Activated CD4-positive, alpha-beta T cell treated with anti-CD3 and anti-CD28 coated beads, Interleukin-2, Interleukin-4, amounts not matched to agents 100 ng/mL and 50 ng/mL, durations not matched to agents 16 hours and 8 hours (primary cell): ENCODE results near the gene NFATC2.
"Not testable (repeated sequence)": the region's sequence is repeated elsewhere in the genome, so short reads cannot be mapped to it uniquely, and the experiment has no call there.

Experiments used
- DNase-seq: peaks from one replicate; pipeline ENCODE4 v3.0.0-alpha.2; 2020; ENCODE audit warnings: low spot score

NFATC2 gene

GRCh38 chr20:51542571-51543421, at the start of gene NFATC2:
NFATC2 (minus strand) TSS chr20:51542719; CDS start chr20:51542499, 220 bp downstream.
- peak; percentile 43 for DNase-seq

GRCh38 chr20:51591871-51592270, 49.4 kb upstream of the NFATC2 start:
- DNase-seq, result no peak

- DNase-seq, result no peak
Measured at GRCh38 chr20:51588762-51589161, 46.2 kb upstream of the NFATC2 start.

DNA sequence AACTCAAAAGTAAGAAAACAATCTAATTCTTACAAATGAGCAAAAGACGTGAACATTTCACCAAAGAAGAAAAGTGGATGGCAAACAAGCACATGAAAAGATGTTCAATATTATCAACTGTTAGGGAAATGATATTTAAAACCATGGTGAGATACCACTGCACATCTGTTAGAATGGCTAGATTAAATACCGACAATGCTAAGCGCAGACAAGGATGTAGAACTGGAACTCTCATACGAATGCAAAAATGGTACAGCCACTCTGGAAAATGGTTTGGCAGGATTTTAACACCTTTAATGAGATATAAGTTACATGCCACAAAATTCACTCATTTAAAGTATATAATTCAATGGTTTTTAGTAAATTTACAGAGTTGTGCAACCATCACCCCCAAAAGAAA, 44.6 kb upstream of the NFATC2 start:
- DNase-seq, result no peak

- DNase-seq, result no peak
Measured at GRCh38 chr20:51586005-51586440, 43.5 kb upstream of the NFATC2 start.

- DNase-seq, result no peak
Measured at GRCh38 chr20:51585148-51585547, 42.6 kb upstream of the NFATC2 start.

DNA sequence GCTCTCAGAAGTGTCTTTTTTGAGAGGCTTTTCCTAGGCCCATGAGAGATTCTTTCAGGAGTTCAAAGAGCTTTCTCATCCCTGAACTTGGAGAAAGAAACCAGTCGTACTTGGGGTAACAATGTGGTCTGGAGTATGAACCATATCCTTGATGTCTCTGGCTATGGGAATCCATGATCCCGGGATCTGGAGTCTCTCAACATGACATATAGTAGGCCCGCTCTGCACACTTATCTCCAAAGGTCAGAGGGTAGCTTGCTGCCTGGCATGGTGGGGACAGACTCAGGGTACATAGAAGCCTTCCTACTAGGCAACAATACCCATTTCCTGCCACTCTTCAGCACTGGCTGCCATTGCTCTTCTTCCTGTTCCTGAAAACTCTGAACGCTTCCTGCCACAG, 42.2 kb upstream of the NFATC2 start:
- DNase-seq, result no peak

GRCh38 chr20:51584116-51584515, 41.6 kb upstream of the NFATC2 start:
- no peak for DNase-seq

- no peak for DNase-seq
Measured at GRCh38 chr20:51583499-51583898, 41.0 kb upstream of the NFATC2 start.

DNA sequence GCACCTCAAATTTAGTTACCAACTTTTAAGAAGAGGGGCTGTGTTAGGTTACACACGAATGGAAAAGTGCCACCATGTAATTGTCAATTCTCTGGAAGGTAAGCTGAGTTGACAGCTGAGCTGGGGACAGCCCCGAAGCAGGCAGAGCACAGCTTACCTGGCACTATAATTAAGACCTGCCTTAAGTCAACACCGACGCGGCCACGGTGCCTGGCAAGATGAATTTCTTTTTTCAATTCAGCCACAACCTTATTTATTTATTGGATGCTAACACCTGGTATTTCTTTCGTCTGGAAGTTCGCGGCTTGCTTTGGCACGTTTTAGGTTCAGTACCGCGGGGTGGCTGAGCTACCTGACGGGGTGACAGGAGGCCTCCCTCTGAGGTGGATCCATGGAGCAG, 40.6 kb upstream of the NFATC2 start:
- no peak for DNase-seq

GRCh38 chr20:51581571-51581970, 39.1 kb upstream of the NFATC2 start:
- DNase-seq, result no peak

- no peak for DNase-seq
Measured at GRCh38 chr20:51579137-51579536, 36.6 kb upstream of the NFATC2 start.

- DNase-seq, result no peak
Measured at GRCh38 chr20:51578145-51578459, 35.6 kb upstream of the NFATC2 start.

GRCh38 chr20:51577432-51578144, 35.1 kb upstream of the NFATC2 start:
- no peak for DNase-seq

GRCh38 chr20:51575486-51575885, 33.0 kb upstream of the NFATC2 start:
- no peak for DNase-seq

DNA sequence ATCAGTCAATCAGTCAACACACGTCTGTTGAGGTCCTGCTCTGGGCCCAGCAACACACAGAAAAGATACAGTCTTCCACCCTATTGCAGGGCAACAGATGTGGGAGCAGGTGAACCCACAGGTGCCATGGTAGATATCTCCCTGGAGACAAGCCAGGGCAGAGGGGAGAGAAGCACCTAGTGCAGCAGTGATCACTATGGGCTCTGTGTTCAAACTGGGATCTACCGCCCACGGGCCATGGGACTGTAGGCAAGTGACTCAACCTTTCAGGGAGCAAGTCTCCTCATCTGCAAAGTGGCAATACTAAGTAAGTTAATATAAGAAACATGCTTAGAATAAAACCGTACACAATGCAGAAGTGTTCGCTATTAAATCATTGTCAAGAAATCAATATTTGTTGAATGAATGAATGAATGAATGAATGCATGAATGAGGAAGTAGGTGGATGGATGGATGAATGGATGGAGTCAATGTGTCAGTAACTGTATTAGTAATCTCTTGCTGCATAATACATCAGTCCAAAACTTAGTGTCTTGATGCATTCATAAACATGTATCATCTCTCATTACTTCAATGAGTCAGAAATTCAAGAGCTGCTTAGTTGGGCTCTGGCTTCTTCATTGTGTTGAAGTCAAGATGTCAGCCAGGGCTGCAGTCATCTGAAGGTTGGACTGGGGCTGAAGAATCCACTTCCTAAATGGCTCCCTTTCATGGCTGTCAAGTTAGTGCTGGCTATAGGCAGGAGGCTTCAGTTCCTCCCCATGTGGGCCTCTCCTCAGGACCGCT, 31.9 kb upstream of the NFATC2 start:
- DNase-seq, result no peak

DNA sequence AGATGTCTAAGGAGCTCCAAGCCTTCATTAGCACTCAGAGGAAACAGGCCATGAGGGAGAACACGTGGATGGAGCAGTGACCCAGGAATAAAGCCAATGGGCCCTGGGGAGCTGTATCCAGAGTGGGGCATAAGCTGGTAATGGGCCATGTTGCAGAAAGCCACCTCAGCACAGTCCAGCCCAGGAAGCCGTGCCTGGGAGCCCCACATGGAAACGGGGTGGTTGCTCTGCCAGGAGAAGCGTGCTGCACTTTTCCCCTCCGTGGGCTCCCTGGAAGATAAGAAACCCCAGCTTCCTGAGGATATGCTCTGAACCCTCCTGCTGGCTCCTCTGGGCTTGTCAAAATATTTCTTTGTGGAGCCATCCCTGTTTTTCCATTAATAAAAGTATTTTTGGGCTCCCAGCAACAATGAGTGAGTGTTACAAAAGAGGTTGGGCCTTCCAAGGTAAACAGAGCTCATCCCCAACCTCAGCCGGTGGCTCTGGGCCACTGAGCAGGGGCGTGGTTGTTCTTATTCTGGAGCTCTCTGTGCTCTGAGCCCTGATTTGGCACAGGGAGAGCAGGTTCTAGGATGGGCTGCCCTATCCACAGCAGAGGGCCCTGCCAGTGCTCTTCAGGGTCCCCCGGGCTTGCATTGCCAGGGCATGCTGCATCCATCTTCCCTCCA, 31.2 kb upstream of the NFATC2 start:
- DNase-seq, result no peak

GRCh38 chr20:51571460-51571794, 28.9 kb upstream of the NFATC2 start:
- DNase-seq, result no peak

- no peak for DNase-seq
Measured at GRCh38 chr20:51570739-51571459, 28.4 kb upstream of the NFATC2 start.

DNA sequence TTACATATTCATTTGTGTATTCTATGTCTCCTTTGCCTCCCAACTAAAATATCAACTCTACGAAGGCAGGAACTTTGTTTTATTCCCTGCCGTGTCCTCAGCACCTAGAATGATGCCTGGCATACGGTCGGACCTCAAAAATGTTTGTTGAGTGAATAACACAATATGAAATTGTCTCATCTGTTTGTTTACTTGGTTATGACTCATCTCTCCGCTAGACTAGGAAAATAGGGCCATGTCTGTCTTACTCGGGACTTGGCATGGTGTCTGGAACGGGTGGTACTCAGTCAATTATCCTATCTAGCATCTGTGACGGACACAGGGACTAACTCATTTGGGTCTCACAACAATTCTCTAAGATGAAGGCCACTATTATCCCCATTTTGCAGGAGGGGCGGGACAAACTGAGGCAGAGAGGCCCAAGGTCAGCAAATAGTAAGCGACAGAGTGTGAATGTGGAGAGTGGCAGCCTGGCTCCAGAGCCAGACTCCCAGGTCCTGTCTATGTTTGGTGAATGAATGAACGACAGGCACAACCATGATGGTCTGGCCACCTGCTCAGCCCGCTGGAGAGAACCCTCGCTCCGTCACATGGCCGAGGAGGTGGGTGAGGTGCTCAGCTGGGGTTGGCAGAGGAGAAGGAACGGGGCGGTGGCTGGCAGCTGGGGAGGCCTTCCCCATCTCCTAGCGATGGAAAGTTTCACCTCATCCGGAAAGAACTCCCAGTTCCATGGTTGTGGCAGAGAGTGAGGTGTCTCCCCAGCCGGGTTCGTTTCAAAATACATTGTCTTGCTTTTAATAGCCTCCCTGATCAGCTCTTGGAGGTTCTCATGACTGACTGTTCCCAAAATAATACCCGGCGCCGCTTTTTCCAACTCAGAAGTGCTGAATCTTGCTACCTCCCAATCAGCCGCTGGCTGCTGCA, 27.6 kb upstream of the NFATC2 start:
- DNase-seq, result no peak

DNA sequence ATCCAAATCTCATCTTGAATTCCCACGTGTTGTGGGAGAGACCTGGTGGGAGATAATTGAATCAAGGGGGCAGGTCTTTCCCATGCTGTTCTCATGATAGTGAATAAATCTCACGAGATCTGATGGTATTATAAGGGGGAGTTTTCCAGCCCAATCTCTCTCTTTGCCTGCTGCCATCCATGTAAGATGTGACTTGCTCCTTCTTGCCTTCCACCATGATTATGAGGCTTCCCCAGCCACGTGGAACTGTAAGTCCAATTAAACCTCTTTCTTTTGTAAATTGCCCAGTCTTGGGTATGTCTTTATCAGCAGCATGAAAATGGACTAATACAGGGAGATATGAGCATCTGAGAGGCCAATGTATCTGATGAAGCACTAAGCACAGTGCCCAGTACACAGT, 26.0 kb upstream of the NFATC2 start:
- not testable (repeated sequence) for DNase-seq
